ENCODE data around the gene ZNF286A.

DNA sequence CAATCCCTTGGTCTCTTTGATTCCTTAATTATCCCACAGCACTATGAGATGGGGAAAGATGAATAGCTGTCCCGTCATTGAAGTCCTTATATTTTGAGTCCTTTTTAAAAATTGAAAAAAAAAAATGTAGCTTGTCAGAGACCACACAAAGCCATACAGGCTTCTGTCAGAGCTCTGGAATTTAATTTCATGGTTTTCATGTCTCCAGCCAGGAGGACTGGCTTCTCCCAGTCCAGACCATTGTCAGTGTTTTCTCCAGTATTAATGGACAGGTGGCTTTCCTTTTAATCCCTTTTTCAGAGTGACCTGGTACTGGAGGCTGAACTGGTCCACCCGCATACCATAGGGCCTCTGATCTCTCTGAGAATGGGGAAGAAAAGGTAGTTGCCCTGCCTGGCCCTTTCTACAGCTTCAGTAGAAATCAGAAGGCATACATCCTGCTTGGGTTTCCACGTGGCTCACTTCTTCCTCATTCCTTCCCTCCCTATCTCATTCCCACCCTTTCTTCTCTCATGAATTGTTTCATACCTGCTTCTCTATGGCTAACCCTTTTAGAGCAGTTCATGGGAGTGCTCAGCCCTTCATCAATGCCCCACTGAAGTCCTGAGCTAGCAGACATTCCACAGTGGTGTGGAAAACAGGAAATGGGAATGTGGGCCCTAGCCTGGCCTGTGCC is 44.5 kb upstream of the ZNF286A start:
- TF ChIP-seq TAF1 (IDR thresholded peaks at IDR 0.05; ENCODE audit: borderline replicate concordance, insufficient read depth, low read length) (no peak), POLR2AphosphoS5 (IDR thresholded peaks at IDR 0.05; ENCODE audit: low read depth, low read length) (no peak)
